Stimulated activated naive B cell treated with anti-CD40 and anti-IgM and Interleukin-4, amounts not matched to agents 10 μg/mL and 1 μg/mL and 100 μg/mL, for 72 hours (primary cell): Measurements from ENCODE around the gene CXXC5.
"Not testable (repeated sequence)": the region's sequence is repeated elsewhere in the genome, so short reads cannot be mapped to it uniquely, and the experiment has no call there.

Experiments used
- ATAC-seq, 2 donors: fragments of 150-1000 bp; cut with Tn5 transposase; replicated peaks; 2 replicates each; pipeline ENCODE4 v1.10.0; 2021; ENCODE audit warnings: moderate library complexity in 1 of 2
- DNase-seq: peaks from one replicate; pipeline ENCODE4 v3.0.0; 2021
- H3K27ac Mint-ChIP-seq: one replicate; pipeline ENCODE4 v1.8.0; 2022; ENCODE audit warnings: mild to moderate bottlenecking, mixed read lengths
- H3K27me3 Mint-ChIP-seq, 2 donors: one replicate each; pipeline ENCODE4 v1.8.0; 2022; ENCODE audit warnings: mixed read lengths in 2 of 2
- H3K36me3 Mint-ChIP-seq, 2 donors: one replicate each; pipeline ENCODE4 v1.8.0; 2022; ENCODE audit warnings: mixed read lengths in 2 of 2, mild to moderate bottlenecking in 1 of 2
- H3K4me1 Mint-ChIP-seq, 2 donors: one replicate each; pipeline ENCODE4 v1.8.0; 2022; ENCODE audit warnings: mixed read lengths in 2 of 2, mild to moderate bottlenecking in 1 of 2
- H3K4me3 Mint-ChIP-seq, 2 donors: one replicate each; pipeline ENCODE4 v1.8.0; 2022; ENCODE audit warnings: mild to moderate bottlenecking in 2 of 2, mixed read lengths in 2 of 2, moderate library complexity in 1 of 2
- H3K9me3 Mint-ChIP-seq, 2 donors: one replicate each; pipeline ENCODE4 v1.8.0; 2022; ENCODE audit warnings: mixed read lengths in 2 of 2, mild to moderate bottlenecking in 1 of 2

The CXXC5 gene

DNA sequence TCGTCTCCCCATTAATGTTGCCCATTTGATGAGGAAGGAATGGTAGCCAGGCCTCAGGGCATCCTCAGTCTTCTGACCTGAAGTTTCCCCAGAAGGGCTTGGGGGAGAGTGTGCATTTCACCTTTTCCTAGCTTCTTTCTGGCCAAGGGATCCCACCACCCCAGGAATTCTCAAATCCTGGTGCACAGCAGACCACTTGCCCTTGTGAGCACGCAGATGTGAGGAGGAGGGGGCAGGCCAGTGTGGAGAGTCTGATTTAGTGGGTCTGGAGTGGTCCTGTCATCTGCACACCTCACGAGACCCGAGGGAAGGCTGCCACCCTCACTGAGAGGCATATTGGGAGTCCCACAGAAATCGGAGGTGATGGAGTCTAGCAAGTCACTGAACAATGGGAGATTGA lies 64.3 kb downstream of the CXXC5 start:
- DNase-seq (no peak), ATAC-seq (no peak)
- Mint-ChIP-seq H3K9me3 (no peaks in the 10 kb centered on the region), H3K27me3 (no peaks in the 10 kb centered on the region), H3K36me3 (no peaks in the 10 kb centered on the region), H3K27ac (no peak overlapping the region), H3K4me3 (no peak overlapping the region), H3K4me1 (peaks cover 24 to 45% of the 10 kb centered on the region in 2 donors)

DNA sequence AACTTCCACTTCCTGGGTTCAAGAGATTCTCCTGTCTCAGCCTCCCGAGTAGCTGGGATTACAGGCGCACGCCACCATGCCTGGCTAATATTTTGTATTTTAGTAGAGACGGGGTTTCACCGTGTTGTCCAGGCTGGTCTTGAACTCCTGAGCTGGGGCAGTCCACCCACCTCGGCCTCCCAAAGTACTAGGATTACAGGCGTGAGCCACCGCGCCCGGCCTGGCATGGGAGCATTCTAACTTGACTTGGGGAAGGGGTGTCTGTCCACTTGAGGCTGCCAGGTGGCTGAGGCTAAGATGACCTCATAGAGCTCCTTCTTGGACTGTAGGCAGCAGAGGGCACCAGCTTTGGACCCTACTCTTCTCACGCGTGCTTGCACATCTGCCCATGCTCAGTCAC lies 65.7 kb downstream of the CXXC5 start:
- not testable (repeated sequence) for H3K27me3 Mint-ChIP-seq, ATAC-seq, H3K9me3 Mint-ChIP-seq, H3K27ac Mint-ChIP-seq, H3K36me3 Mint-ChIP-seq, DNase-seq, H3K4me3 Mint-ChIP-seq
- peaks cover 15 to 30% of the 10 kb centered on the region in 2 donors for H3K4me1 Mint-ChIP-seq

DNA sequence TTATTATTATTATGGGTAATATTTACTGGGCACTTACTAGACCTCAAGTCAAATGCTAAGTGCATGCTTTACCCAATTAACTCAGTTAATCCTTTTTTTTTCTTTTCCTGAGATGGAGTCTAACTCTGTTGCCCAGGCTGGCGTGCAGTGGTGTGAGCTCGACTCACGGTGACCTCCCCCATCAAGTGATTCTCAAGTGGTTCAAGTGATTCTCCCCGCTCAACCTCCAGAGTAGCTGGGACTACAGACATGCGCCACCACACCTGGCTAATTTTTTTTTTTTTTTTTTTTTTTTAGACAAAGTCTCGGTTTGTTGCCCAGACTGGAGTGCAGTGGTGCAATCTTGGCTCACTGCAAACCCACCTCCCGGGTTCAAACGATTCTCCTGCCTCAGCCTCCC lies 69.1 kb downstream of the CXXC5 start:
- ATAC-seq, result no peak
- Mint-ChIP-seq H3K9me3 (peaks cover 4 to 5% of the 10 kb centered on the region in 2 donors), H3K36me3 (peaks cover 11 to 13% of the 10 kb centered on the region in 2 donors), H3K4me3 (no peak overlapping the region), H3K27ac (no peak overlapping the region), H3K27me3 (no peaks in the 10 kb centered on the region), H3K4me1 (peaks cover 0 to 5% of the 10 kb centered on the region in 2 donors)
- no peak for DNase-seq

DNA sequence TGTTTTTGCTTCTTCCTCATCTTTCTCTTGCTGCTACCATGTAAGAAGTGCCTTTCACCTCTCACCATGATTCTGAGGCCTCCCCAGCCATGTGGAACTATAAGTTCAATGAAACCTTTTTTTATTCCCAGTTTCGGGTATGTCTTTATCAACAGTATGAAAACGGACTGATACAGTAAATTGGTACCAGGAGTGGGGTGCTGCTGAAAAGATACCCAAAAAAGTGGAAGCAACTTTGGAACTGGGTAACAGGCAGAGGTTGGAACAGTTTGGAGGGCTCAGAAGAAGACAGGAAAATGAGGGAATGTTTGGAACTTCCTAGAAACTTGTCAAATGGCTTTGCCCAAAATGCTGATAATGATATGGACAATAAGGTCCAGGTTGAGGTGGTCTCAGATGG lies 70.3 kb downstream of the CXXC5 start:
- H3K27me3 Mint-ChIP-seq, H3K4me3 Mint-ChIP-seq, H3K27ac Mint-ChIP-seq, H3K4me1 Mint-ChIP-seq, DNase-seq, H3K9me3 Mint-ChIP-seq, ATAC-seq: not testable (repeated sequence)
- peaks cover 11 to 13% of the 10 kb centered on the region in 2 donors for H3K36me3 Mint-ChIP-seq

DNA sequence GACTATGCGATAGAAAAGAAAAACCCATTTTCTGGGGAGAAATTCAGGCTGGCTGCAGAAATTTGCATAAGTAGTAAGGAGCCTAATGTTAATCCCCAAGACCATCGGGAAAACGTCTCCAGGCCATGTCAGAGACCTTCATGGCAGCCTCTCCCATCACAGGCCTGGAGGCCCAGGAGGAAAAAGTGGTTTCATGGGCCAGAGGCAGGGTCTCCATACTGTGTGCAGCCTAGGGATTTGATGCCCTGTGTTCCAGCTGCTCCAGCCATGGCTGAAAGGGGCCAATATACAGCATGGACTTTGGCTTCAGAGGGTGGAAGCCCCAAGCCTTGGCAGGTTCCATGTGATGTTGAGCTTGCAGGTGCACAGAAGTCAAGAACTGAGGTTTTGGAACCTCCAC lies 71.8 kb downstream of the CXXC5 start:
- not testable (repeated sequence) for H3K27ac Mint-ChIP-seq, H3K9me3 Mint-ChIP-seq, ATAC-seq, H3K27me3 Mint-ChIP-seq, DNase-seq, H3K4me3 Mint-ChIP-seq
- peaks cover 9 to 14% of the 10 kb centered on the region in 2 donors for H3K4me1 Mint-ChIP-seq
- H3K36me3 Mint-ChIP-seq, result peaks cover 11 to 13% of the 10 kb centered on the region in 2 donors

DNA sequence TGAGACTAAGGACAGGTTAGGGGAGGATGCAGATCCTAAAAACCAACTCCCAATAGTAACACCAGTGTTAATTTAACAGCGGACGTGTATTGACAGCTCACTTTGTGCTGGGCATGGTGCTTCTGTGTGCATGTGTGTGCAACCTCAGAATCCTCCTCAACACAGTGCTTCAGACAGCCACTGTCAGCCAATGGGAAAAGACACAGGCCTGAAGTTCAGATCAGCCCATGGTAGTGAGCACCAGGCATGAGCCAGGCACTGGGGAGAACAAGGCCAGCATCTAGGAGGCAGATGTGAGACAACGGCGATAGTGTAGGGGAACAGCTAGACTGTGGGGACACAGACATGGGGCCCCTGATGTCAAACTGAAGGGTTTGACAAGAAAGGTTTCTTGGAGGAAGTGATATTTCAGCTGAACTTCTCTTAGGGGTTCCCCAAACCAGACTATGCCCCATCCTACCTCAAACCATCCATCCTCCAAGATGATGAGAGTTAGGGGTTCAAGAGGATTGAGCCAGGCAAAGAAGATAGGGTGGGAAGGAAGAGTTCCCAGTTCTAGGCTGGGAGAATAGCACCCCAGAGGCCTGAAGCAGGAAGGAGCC lies 75.9 kb downstream of the CXXC5 start:
- peaks cover 0 to 4% of the 10 kb centered on the region in 2 donors for H3K9me3 Mint-ChIP-seq
- peak overlapping the region; percentile 21 for H3K27ac Mint-ChIP-seq
- no peak for DNase-seq
- H3K36me3 Mint-ChIP-seq, result peaks cover 5 to 8% of the 10 kb centered on the region in 2 donors
- H3K4me3 Mint-ChIP-seq, result no peak overlapping the region
- H3K27me3 Mint-ChIP-seq, result no peaks in the 10 kb centered on the region
- H3K4me1 Mint-ChIP-seq, result peaks cover 16 to 32% of the 10 kb centered on the region in 2 donors
- peak; percentile 65 to 72 for ATAC-seq

DNA sequence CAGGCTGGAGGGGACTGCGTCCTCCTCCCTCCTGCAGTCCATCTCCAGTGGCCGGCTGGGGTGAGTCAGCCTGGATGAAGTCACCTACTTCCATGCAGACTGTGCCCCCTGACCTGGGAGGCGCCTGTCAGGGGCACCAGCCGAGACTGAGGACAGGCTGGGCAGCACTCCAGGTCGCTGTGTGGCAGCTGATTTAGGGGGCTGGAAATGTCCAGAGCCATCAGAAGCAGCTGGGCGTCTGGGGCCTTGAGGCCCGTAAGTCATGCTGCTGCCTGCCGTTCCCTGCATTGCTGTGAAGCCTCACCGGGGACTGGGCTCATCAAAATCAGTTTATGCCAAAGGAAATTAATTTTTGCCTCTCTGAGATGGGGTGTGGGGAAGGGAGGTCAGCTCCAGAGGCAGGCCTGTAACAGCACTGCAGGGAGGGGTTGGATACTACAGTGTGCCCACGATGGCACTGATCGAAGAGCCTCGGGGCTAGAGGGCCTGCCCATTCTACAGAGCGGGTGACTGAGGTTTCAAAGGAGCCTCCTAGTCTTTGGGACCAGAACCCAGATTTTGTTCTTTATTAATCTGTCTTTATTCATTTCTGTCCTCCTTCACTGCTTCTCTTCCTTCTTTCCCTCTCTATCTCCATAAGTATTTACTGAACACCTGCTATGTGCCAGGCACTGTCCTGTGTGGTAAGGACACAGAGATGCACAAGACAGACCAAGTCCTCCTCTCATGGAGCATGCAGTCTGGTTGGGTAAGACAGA lies 77.1 kb downstream of the CXXC5 start:
- ATAC-seq, result no peak
- no peak for DNase-seq
- H3K9me3 Mint-ChIP-seq, result no peaks in the 10 kb centered on the region
- H3K27me3 Mint-ChIP-seq, result no peaks in the 10 kb centered on the region
- peaks cover 16 to 32% of the 10 kb centered on the region in 2 donors for H3K4me1 Mint-ChIP-seq
- H3K27ac Mint-ChIP-seq, result no peak overlapping the region
- H3K4me3 Mint-ChIP-seq, result no peak overlapping the region
- peaks cover 0 to under 1% of the 10 kb centered on the region in 2 donors for H3K36me3 Mint-ChIP-seq

DNA sequence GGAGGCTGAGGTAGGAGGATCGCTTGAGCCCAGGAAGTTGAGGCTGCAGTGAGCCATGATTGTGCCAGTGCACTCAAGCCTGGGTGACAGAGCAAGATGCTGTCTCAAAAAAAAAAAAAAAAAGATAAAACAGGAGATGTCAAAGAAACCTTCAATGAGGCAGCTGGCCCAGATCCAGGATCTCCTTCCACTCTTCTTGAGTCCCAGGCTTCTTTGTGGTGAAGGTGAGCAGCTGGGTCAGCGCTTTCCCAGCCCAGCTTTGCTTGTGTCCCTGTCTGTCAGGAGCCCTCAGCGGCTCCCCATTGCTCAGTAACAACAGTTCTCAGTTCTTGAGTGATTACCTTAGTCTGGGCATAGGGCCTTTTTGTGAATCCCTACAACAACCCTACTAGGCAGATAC lies 78.1 kb downstream of the CXXC5 start:
- H3K4me3 Mint-ChIP-seq, result no peak overlapping the region
- no peaks in the 10 kb centered on the region for H3K27me3 Mint-ChIP-seq
- H3K9me3 Mint-ChIP-seq, result no peaks in the 10 kb centered on the region
- DNase-seq, result no peak
- no peak overlapping the region for H3K27ac Mint-ChIP-seq
- peaks cover 16 to 32% of the 10 kb centered on the region in 2 donors for H3K4me1 Mint-ChIP-seq
- ATAC-seq, result no peak
- no peaks in the 10 kb centered on the region for H3K36me3 Mint-ChIP-seq

DNA sequence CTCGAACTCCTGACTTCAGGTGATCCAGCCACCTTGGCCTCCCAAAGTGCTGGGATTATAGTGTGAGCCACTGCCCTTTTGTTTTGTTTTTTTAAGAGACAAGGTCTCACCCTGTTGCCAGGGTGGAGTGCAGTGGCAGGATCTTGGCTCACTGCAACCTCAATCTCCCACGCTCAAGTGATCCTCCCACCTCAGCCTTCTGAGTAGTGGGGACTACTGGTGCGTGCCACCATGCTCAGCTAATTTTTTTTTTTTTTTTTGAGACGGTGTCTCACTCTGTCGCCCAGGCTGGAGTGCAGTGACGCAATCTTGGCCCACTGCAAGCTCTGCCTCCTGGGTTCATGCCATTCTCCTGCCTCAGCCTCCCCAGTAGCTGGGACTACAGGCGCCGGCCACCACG lies 79.5 kb downstream of the CXXC5 start:
- H3K36me3 Mint-ChIP-seq, H3K4me3 Mint-ChIP-seq, H3K9me3 Mint-ChIP-seq, H3K27me3 Mint-ChIP-seq: not testable (repeated sequence)
- ATAC-seq (peak; percentile 89 to 94), DNase-seq (peak; percentile 65)
- peak overlapping the region; percentile 67 for H3K27ac Mint-ChIP-seq
- peaks cover 16 to 32% of the 10 kb centered on the region in 2 donors for H3K4me1 Mint-ChIP-seq

DNA sequence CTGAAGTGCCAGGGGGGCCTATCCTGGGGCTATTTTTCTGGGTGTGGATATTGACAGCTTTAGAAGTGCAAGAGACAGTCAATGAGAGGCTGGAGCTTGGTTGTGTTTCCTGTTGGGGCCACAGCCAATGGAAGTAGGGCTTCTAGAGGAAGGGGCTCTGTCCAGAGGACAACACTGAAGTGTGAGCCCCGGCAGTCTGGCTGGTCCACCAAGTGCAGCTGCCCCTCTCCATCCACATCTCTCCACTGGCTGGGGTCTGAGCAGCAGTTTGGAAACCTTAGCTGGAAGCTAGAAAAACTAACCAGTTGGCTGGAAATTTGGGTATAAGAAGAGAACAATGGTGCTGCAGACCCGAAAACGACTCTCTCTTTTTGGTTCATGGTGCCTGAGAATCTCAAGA lies 83.1 kb downstream of the CXXC5 start:
- Mint-ChIP-seq H3K4me3 (no peak overlapping the region), H3K27me3 (no peaks in the 10 kb centered on the region), H3K27ac (peak overlapping the region; percentile 79), H3K4me1 (peaks cover 8 to 16% of the 10 kb centered on the region in 2 donors), H3K36me3 (no peaks in the 10 kb centered on the region), H3K9me3 (no peaks in the 10 kb centered on the region)
- DNase-seq, result no peak
- ATAC-seq, result no peak

DNA sequence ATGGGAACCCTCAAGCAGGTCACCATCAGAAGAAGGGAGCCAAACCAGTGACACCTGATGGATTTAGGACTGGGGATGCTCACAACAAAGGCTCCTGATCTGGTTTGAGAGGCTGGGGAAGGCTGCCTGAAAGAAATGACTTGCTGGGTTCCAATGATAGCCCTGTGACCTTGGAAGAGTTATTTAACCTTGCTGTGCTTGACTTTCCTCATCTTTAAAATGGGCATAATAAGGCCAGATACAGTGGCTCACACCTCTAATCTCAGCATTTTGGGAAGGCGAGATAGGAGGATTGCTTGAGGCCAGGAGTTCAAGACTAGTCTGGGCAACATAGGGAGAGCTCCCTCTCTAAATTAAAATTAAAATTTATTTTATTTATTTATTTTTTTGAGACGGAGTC lies 83.9 kb downstream of the CXXC5 start:
- Mint-ChIP-seq H3K9me3 (no peaks in the 10 kb centered on the region), H3K4me1 (peaks cover 5 to 9% of the 10 kb centered on the region in 2 donors), H3K27ac (no peak overlapping the region), H3K36me3 (no peaks in the 10 kb centered on the region), H3K4me3 (no peak overlapping the region), H3K27me3 (no peaks in the 10 kb centered on the region)
- no peak for DNase-seq
- ATAC-seq, result no peak

DNA sequence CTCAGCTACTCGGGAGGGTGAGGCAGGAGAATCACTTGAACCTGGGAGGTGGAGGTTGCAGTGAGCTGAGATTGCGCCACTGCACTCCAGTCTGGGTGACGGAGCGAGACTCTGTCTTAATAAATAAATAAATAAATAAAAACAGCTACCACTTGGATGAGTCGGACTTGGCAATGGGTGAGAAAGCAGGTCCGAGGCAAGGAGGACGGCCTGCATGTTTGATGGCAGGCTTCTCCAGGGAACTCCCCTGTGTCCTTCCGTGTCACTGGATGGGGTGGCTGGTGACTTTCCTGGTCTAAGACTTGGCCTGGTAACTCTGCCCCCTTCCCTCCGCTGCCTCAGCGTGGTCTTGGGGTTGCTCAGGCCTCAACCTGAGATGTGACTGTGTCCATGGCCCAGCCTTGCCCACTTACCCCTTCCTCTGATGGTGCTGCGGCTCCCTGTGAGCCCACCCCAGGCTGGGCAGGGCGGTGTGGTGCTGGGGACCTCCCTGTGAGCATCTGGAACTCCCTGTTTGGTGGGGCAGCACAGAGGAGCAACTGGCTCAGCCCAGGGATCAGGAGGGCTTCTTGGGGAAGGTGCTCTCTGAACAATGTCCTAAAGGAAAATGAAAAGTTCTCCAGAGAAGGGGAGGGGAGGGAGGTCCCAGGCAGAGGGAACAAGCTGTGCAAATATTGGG lies 85.0 kb downstream of the CXXC5 start:
- Mint-ChIP-seq H3K4me3 (no peak overlapping the region), H3K27me3 (no peaks in the 10 kb centered on the region), H3K9me3 (no peaks in the 10 kb centered on the region), H3K27ac (peak overlapping the region; percentile 42), H3K4me1 (peaks cover 0 to 4% of the 10 kb centered on the region in 2 donors), H3K36me3 (no peaks in the 10 kb centered on the region)
- ATAC-seq (no peak), DNase-seq (no peak)
